Stimulated activated naive CD4-positive, alpha-beta T cell treated with Interleukin-2 at 50 U/mL for 16 hours (primary cell): ENCODE measurements around the gene RGS9.
"Not testable (repeated sequence)": the region's sequence is repeated elsewhere in the genome, so short reads cannot be mapped to it uniquely, and the experiment has no call there.

Experiments used
- DNase-seq: peaks from one replicate; lab custom pipeline; 2025; lab: John Stamatoyannopoulos, UW

Gene RGS9

DNA sequence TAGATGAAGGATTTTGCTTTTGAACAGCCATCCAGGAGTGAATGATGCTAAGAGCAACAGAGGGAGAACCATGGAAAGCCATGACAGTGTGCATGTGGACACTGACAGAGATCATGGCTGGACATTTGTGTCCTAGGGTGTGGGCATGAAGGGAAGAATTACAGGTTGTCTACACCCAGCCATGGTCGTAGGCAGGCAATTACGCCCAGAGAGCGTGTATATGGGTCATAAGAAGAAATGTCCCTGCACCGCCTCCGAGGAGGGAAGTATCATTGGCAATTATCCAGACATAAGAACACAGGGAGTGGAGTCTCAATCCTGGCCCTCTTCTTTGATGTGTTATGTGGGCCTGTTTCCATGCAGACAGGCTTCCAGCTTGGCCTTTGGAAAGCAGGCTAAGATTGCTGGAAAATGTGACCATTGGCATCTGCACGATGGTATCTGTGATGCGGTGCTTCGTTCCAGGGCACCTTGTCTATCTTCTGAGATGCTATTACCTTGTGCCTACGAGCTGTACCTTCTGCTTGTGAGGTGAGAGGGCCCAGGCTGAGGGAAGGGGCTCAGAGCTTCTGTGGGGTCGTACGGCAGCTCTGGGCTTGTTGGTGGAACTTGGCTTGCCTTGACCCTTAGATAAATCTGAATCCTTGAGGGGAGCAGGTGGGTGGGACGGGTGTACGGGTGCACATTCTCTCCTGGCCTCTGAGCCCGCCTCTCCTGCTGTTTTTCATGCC, 19.8 kb downstream of the RGS9 start:
- no peak for DNase-seq

- DNase-seq: no peak
Measured at GRCh38 chr17:65158041-65158440, 20.9 kb downstream of the RGS9 start.

- DNase-seq: no peak
Measured at GRCh38 chr17:65158622-65159021, 21.5 kb downstream of the RGS9 start.

DNA sequence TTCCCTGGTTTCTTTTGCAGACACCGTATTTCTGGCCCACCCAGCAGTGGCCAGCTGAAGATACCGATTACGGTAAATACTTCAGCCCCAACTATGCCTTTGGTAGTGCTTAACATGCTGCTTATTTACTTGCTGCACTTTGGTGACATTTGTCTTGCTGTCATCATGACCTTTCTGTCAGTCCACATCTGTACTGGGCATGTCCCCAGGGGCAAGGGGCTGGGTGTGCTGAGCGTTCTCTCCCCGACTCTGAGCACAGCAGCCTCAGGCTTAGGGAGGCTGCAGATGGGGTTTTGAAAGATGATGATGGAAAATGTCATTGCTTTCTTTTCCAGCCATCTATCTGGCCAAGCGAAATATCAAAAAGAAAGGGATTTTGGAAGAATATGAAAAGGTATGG, 23.3 kb downstream of the RGS9 start:
- DNase-seq: no peak

DNA sequence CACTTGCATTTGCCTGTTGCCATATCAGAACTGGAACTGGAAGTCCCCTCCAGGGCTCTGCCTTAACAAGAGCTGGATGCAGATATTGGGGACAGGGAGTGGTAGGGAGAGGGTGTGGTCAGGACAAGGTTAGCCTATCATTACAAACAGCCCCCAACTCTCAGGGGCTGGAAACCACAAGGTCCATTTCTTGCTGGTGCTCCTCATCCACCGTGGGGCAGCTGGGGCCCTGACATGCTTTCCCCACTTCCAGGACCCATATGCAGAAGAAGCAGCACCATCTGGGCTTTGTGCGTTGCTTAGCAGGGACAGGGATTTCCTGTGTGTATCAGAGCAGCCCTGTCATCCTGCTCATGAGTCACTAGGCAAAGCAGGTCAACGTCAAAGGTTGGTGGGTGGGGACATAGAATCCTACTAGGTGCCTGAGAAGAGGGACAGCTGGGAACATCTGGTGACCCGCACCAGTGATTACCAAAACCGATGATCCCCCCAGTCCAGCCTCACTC, 26.9 kb downstream of the RGS9 start:
- DNase-seq: peak; percentile 48

- DNase-seq: no peak
Measured at GRCh38 chr17:65166787-65167186, 29.6 kb downstream of the RGS9 start.

- no peak for DNase-seq
Measured at GRCh38 chr17:65167566-65167965, 30.4 kb downstream of the RGS9 start.

DNA sequence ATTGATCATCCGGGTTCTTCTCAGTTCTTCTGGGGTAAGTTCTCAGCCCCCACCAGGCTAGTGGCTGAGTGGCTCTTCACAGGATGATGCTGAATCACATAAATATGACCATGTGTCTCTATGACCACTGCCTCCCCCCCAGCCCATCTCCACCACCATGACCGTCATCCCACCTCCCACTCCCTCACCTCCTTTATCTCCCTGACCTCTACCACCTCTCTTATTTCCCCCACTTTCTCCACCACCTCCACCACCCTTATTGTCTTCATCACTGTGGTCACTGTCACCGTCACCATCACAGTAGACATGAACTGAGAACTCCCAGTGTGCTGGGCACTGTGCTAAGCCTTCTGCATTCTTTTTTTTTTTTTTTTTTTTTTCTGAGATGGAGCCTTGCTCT, 32.5 kb downstream of the RGS9 start:
- DNase-seq: no peak

DNA sequence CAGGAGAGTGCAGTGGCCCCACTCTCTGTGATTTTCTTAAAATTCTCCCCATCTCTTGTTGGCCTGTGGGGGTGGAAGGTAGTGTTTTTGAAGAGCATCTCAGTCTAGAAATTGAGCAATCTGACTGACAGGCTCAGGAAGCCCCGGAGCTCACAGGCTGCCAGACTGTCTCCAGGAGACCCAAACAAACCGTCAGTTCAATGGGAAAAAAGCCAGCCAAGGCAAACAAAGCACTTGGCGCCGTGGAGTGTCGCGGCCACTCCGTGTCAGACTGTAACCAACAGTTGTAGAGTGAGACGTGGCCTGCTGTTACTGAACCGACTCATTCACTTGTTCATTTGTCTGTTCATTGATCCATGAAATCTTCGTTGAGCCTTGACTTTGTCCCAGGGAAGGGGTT, 33.7 kb downstream of the RGS9 start:
- no peak for DNase-seq

DNA sequence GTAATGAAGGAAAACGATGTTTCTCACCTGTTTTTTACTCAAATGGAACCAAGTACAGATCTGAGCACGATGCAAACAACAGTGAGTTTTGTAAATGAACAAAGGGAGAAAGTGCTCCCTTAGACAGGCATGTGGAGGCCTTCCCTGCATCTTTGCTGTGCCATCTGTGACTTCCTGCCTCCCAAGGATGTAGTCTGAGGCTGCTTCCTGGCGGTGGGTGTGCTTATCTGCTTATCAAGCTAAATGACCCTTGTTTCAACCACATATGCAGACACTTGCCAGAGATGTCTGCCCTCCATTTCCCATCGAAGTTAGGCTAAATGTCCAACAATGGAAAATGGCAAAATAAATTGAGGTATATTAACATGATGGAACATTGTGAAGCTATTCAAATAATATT, 34.6 kb downstream of the RGS9 start:
- no peak for DNase-seq

- no peak for DNase-seq
Measured at GRCh38 chr17:65172496-65173136, 35.4 kb downstream of the RGS9 start.

GRCh38 chr17:65173284-65173793, 36.2 kb downstream of the RGS9 start:
- peak; percentile 66 for DNase-seq

GRCh38 chr17:65173976-65174683, 37.0 kb downstream of the RGS9 start:
- no peak for DNase-seq

DNA sequence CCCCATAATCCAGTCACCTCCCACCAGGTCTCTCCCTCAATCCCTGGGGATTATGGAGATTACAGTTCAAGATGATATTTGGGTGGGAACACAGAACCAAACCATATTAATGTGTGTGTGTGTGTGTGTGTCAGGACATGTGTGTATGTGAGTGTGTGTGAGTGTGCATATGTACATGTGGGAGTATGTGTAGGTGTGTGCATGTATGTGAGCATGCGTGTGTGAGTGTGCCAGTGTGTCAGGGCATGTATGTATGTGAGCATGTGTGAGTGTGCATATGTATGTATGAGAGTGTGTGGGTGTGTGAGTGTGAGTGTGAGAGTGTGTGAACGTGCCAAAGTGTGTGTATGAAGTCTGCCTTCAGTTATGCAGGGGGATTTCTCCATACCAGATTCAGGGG, 37.8 kb downstream of the RGS9 start:
- DNase-seq: no peak

GRCh38 chr17:65175952-65176351, 38.8 kb downstream of the RGS9 start:
- DNase-seq: no peak

- no peak for DNase-seq
Measured at GRCh38 chr17:65176646-65177409, 39.7 kb downstream of the RGS9 start.

DNA sequence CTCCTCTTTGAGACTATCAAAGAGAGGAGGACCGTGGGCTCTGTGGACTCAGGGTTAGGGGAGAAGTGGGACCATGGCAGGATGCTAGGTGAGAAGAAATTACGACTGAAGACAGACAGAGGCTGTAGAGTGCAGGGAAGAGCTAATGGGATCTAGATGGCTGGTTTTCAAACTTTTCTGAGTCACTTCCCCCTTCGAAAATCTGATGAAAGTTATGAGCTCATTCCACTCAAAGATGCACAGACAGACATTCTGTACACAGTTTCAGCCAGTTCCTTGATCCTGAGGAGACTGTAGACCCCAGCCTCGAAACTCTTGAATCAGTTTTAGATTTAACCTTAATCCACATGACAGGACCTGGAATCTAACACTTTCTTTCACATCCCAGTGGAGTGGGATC, 40.7 kb downstream of the RGS9 start:
- DNase-seq: no peak

- peak; percentile 5 for DNase-seq
Measured at GRCh38 chr17:65180276-65180675, 43.1 kb downstream of the RGS9 start.

GRCh38 chr17:65180752-65181236, 43.6 kb downstream of the RGS9 start:
- DNase-seq: not testable (repeated sequence)

DNA sequence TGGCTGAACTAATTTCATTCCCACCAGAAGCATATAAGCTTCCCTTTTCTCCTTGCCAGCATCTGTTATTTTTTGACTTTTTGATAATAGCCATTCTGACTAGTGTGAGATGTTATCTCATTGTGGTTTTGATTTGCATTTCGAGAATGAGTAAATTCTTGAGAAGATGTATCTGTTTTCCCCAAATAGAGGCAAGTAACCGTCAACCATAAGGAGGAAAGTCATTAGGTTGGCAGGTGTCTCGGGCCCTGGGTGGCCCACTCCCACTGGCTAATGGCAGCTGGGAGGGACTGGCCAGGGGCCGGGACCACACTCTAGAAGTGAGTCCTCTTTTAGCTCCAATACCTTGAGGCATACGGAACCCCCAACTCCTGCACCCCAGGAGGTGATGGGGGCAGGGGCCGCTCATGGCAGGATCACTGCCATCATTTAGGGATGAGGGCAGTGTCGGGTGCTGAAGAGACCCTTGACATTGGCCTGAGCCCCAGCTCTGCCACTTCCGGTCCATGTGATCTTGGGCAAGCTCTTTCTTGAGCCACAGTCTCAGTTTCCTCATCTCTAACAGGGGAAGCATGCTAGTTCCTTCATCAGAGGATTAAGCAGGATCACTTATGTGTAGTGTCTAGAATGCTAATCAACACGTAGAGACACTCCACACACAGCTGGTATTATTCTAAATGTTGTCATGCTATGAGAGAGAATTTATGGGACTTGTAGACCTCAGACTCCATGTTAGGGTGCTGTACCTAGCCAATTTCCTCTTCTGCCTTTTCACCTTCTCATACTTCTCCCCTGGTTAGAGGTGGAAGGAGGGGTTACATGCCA, 44.3 kb downstream of the RGS9 start:
- DNase-seq: peak; percentile 56

GRCh38 chr17:65182233-65182632, 45.1 kb downstream of the RGS9 start:
- no peak for DNase-seq
